ENCODE results near the gene CELF2.

DNA sequence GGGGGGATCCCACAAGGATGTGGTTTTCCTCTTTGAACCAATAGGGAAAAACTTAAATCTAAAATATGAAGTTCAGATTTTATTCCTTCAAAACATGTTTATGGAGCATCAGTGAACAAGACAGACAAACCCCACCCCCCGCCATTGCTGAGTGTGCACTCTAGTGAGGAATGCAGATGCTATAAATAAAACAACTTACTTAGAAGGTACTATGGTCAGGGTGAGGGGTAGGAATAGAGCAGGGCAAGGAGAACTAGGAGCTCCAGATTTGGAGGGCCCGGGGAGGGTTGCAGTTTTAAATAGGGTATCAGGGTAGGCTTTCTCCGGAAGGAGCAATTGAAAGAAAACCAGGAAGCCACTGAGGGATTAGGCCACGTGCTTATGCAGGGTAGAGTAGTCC is 47.9 kb downstream of the CELF2 start:
- TF ChIP-seq, protein P1, sequence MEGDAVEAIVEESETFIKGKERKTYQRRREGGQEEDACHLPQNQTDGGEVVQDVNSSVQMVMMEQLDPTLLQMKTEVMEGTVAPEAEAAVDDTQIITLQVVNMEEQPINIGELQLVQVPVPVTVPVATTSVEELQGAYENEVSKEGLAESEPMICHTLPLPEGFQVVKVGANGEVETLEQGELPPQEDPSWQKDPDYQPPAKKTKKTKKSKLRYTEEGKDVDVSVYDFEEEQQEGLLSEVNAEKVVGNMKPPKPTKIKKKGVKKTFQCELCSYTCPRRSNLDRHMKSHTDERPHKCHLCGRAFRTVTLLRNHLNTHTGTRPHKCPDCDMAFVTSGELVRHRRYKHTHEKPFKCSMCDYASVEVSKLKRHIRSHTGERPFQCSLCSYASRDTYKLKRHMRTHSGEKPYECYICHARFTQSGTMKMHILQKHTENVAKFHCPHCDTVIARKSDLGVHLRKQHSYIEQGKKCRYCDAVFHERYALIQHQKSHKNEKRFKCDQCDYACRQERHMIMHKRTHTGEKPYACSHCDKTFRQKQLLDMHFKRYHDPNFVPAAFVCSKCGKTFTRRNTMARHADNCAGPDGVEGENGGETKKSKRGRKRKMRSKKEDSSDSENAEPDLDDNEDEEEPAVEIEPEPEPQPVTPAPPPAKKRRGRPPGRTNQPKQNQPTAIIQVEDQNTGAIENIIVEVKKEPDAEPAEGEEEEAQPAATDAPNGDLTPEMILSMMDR (IDR thresholded peaks at IDR 0.05; ENCODE audit: poor library complexity) = no peak
- TF ChIP-seq EZH2 (IDR thresholded peaks at IDR 0.05; ENCODE audit: borderline replicate concordance) = no peak

All from hepatocyte (in vitro differentiated cells).